Measurements from ENCODE around the gene CUL9. TPM values are rescaled to one million over a fixed set of nuclear protein-coding genes. Genes with fewer than 3 reads are reported as not detected.

Gene CUL9
- total and polyA plus RNA-seq, 2 experiments from 2014 or later: 2.6 to 11.3 TPM

- Histone ChIP-seq H3K36me3 (ENCODE audit: insufficient read depth) (no peaks in the 10 kb centered on the region), H4K20me1 (replicated peaks; ENCODE audit: insufficient read depth) (no peaks in the 10 kb centered on the region), H3K4me1 (ENCODE audit: insufficient read depth) (peaks cover 9% of the 10 kb centered on the region; the same call in 1 of the 2 replicates), H3K4me2 (no peak overlapping the region), H3K4me3 (no peak overlapping the region), H2AFZ (no peak overlapping the region), H3K79me2 (replicated peaks; ENCODE audit: insufficient read depth) (no peaks in the 10 kb centered on the region), H3K27ac (ENCODE audit: low read depth) (no peak overlapping the region), H3K27me3 (ENCODE audit: insufficient read depth) (no peaks in the 10 kb centered on the region), H3K9me2 (ENCODE audit: insufficient read depth) (no peaks in the 10 kb centered on the region), H3F3A (replicated peaks; ENCODE audit: low read depth) (no peaks in the 10 kb centered on the region)
- Mint-ChIP-seq H3K27me3 (ENCODE audit: insufficient read depth, low read depth, poor library complexity) (peaks cover 18% of the 10 kb centered on the region), H3K27ac (no peak overlapping the region), H3K4me3 (no peak overlapping the region), H3K9me3 (no peaks in the 10 kb centered on the region), H3K36me3 (ENCODE audit: low read depth) (no peaks in the 10 kb centered on the region; the same call in 2 of the 3 replicates), H3K4me1 (peaks cover 12% of the 10 kb centered on the region)
- no peak for DNase-seq (ENCODE audit: low spot score)
- TF ChIP-seq EZH2phosphoT487 (IDR thresholded peaks at IDR 0.05; ENCODE audit: unreplicated experiment) (no peak), ZNF114 (CRISPR knock-in tag; IDR thresholded peaks at IDR 0.05) (no peak), ETS1 (IDR thresholded peaks at IDR 0.05) (no peak), STAT1 (IDR thresholded peaks at IDR 0.05; ENCODE audit: unreplicated experiment) (no peak)
- no peak for ATAC-seq
Observed at GRCh38 chr6:43217351-43217750, 35.4 kb downstream of the CUL9 start.

- H3K4me3 Mint-ChIP-seq: no peak overlapping the region
- peaks cover 9% of the 10 kb centered on the region; the same call in 1 of the 2 replicates for H3K4me1 ChIP-seq (ENCODE audit: insufficient read depth)
- H3K9me3 Mint-ChIP-seq: no peaks in the 10 kb centered on the region
- no peaks in the 10 kb centered on the region for H3K36me3 ChIP-seq (ENCODE audit: insufficient read depth)
- peaks cover 23% of the 10 kb centered on the region for H3K27me3 Mint-ChIP-seq (ENCODE audit: insufficient read depth, low read depth, poor library complexity)
- ATAC-seq: no peak
- DNase-seq (ENCODE audit: low spot score): no peak
- no peaks in the 10 kb centered on the region for H3K9me2 ChIP-seq (ENCODE audit: insufficient read depth)
- H3K79me2 ChIP-seq (replicated peaks; ENCODE audit: insufficient read depth): no peaks in the 10 kb centered on the region
- H4K20me1 ChIP-seq (replicated peaks; ENCODE audit: insufficient read depth): no peaks in the 10 kb centered on the region
- no peaks in the 10 kb centered on the region for H3F3A ChIP-seq (replicated peaks; ENCODE audit: low read depth)
- peaks cover 19% of the 10 kb centered on the region for H3K4me1 Mint-ChIP-seq
- no peak overlapping the region for H3K27ac ChIP-seq (ENCODE audit: low read depth)
- H2AFZ ChIP-seq: no peak overlapping the region
- H3K4me3 ChIP-seq: no peak overlapping the region
- H3K4me2 ChIP-seq: no peak overlapping the region
- no peak overlapping the region for H3K27ac Mint-ChIP-seq
- H3K36me3 Mint-ChIP-seq (ENCODE audit: low read depth): no peaks in the 10 kb centered on the region; the same call in 1 of the 3 replicates
- H3K27me3 ChIP-seq (ENCODE audit: insufficient read depth): no peaks in the 10 kb centered on the region
- TF ChIP-seq CTCF (conservative IDR thresholded peaks at IDR 0.05; ENCODE audit: low read depth in 2 of 2): no peak
- TF ChIP-seq JUNB (IDR thresholded peaks at IDR 0.05; ENCODE audit: unreplicated experiment): no peak
- no peak for TF ChIP-seq POLR2AphosphoS5 (IDR thresholded peaks at IDR 0.05; ENCODE audit: low read depth)
- no peak for TF ChIP-seq NANOG (IDR thresholded peaks at IDR 0.05; ENCODE audit: borderline replicate concordance)
- no peak for TF ChIP-seq EZH2phosphoT487 (IDR thresholded peaks at IDR 0.05; ENCODE audit: unreplicated experiment)
- TF ChIP-seq ZNF462 (CRISPR knock-in tag; IDR thresholded peaks at IDR 0.05): no peak
- no peak for TF ChIP-seq ZNF114 (CRISPR knock-in tag; IDR thresholded peaks at IDR 0.05)
- no peak for TF ChIP-seq ETS1 (IDR thresholded peaks at IDR 0.05)
- TF ChIP-seq CREB1 (CRISPR knock-in tag; IDR thresholded peaks at IDR 0.05; ENCODE audit: low read depth): no peak
Observed at GRCh38 chr6:43219119-43219518, 37.1 kb downstream of the CUL9 start.
